Subcutaneous abdominal adipose tissue (tissue), 5 donors: Measurements from ENCODE around the gene HACE1.

Experiments
- H3K27ac ChIP-seq: one replicate; pipeline ENCODE4 v1.7.0; 2013; ENCODE audit warnings: low read depth, mild to moderate bottlenecking, inconsistent platforms, low read length, moderate library complexity
- H3K27me3 ChIP-seq, 5 donors: one replicate each; pipeline ENCODE4 v1.7.0; 2013; ENCODE audit warnings: low read length in 5 of 5, inconsistent platforms in 1 of 5; ENCODE audit not compliant: control insufficient read depth in 5 of 5, insufficient read depth in 4 of 5
- H3K36me3 ChIP-seq, 5 donors: one replicate each; pipeline ENCODE4 v1.7.0; 2013; ENCODE audit warnings: low read length in 5 of 5; ENCODE audit not compliant: control insufficient read depth in 5 of 5, insufficient read depth in 5 of 5
- H3K4me1 ChIP-seq, 5 donors: one replicate each; pipeline ENCODE4 v1.7.0; 2013; ENCODE audit warnings: low read length in 5 of 5, mild to moderate bottlenecking in 3 of 5, moderate library complexity in 1 of 5; ENCODE audit not compliant: control insufficient read depth in 5 of 5, insufficient read depth in 5 of 5
- H3K4me3 ChIP-seq, 5 donors: one replicate each; pipeline ENCODE4 v1.7.0; 2013; ENCODE audit warnings: low read length in 5 of 5, low read depth in 1 of 5
- H3K9ac ChIP-seq, 5 donors: one replicate each; pipeline ENCODE4 v1.7.0; 2013; ENCODE audit warnings: low read length in 5 of 5, mild to moderate bottlenecking in 4 of 5, moderate library complexity in 3 of 5
- H3K9me3 ChIP-seq, 5 donors: one replicate each; pipeline ENCODE4 v1.7.0; 2013; ENCODE audit warnings: low read length in 5 of 5; ENCODE audit not compliant: control insufficient read depth in 5 of 5
- donor health status: healthy.
- donor health status: healthy.
- donor health status: healthy.
- donor health status: healthy.
- donor health status: healthy.

HACE1 gene

GRCh38 chr6:104795363-104795762 lies 64.4 kb downstream of the HACE1 start:
- Histone ChIP-seq H3K36me3 (peaks cover 3 to 17% (median 5%) of the 10 kb centered on the region in 5 donors), H3K9me3 (no peaks in the 10 kb centered on the region), H3K9ac (no peak overlapping the region), H3K27ac (no peak overlapping the region), H3K4me3 (no peak overlapping the region), H3K4me1 (peaks cover 0 to 4% (median 0%) of the 10 kb centered on the region in 5 donors), H3K27me3 (no peaks in the 10 kb centered on the region)

- Histone ChIP-seq H3K4me1 (peaks cover 0 to 2% (median 0%) of the 10 kb centered on the region in 5 donors), H3K27me3 (no peaks in the 10 kb centered on the region), H3K9me3 (no peaks in the 10 kb centered on the region), H3K4me3 (no peak overlapping the region), H3K36me3 (peaks cover 3 to 10% (median 6%) of the 10 kb centered on the region in 5 donors), H3K9ac (peak overlapping the region in 1 of 5 donors; percentile 21), H3K27ac (no peak overlapping the region)
These were observed 69.9 kb downstream of the HACE1 start for GRCh38 chr6:104789770-104790190.

- H3K36me3 ChIP-seq = peaks cover 3 to 7% (median 6%) of the 10 kb centered on the region in 5 donors
- H3K4me1 ChIP-seq = peaks cover 0 to 10% (median 5%) of the 10 kb centered on the region in 5 donors
- no peak overlapping the region for H3K9ac ChIP-seq
These were observed 71.3 kb downstream of the HACE1 start for GRCh38 chr6:104788400-104788799.

GRCh38 chr6:104787305-104787704 lies 72.4 kb downstream of the HACE1 start:
- no peaks in the 10 kb centered on the region for H3K9me3 ChIP-seq

More at GRCh38 chr6:104788400-104788799, 71.3 kb downstream of the HACE1 start:
- Histone ChIP-seq H3K4me3 (no peak overlapping the region), H3K27ac (no peak overlapping the region), H3K27me3 (no peaks in the 10 kb centered on the region), H3K9me3 (no peaks in the 10 kb centered on the region)

GRCh38 chr6:104784884-104785283 lies 74.8 kb downstream of the HACE1 start:
- no peaks in the 10 kb centered on the region for H3K27me3 ChIP-seq
- H3K4me3 ChIP-seq = no peak overlapping the region
- H3K9ac ChIP-seq = no peak overlapping the region
- no peaks in the 10 kb centered on the region for H3K9me3 ChIP-seq
- H3K36me3 ChIP-seq = peaks cover 0 to 6% (median 0%) of the 10 kb centered on the region in 5 donors
- peaks cover 0 to 18% (median 7%) of the 10 kb centered on the region in 5 donors for H3K4me1 ChIP-seq
- no peak overlapping the region for H3K27ac ChIP-seq

More at GRCh38 chr6:104787305-104787704, 72.4 kb downstream of the HACE1 start:
- no peaks in the 10 kb centered on the region for H3K27me3 ChIP-seq
- no peak overlapping the region for H3K27ac ChIP-seq
- peaks cover 2 to 7% (median 3%) of the 10 kb centered on the region in 5 donors for H3K36me3 ChIP-seq
- no peak overlapping the region for H3K9ac ChIP-seq
- no peak overlapping the region for H3K4me3 ChIP-seq
- H3K4me1 ChIP-seq = peaks cover 0 to 18% (median 7%) of the 10 kb centered on the region in 5 donors

- Histone ChIP-seq H3K9me3 (no peaks in the 10 kb centered on the region), H3K4me3 (no peak overlapping the region), H3K27me3 (no peaks in the 10 kb centered on the region), H3K9ac (no peak overlapping the region), H3K27ac (no peak overlapping the region), H3K4me1 (no peaks in the 10 kb centered on the region), H3K36me3 (peaks cover 2 to 9% (median 4%) of the 10 kb centered on the region in 5 donors)
These were observed 88.4 kb downstream of the HACE1 start for GRCh38 chr6:104771258-104771832.

GRCh38 chr6:104768906-104769305 lies 90.8 kb downstream of the HACE1 start:
- no peak overlapping the region for H3K4me3 ChIP-seq
- peaks cover 0 to 5% (median 0%) of the 10 kb centered on the region in 5 donors for H3K9me3 ChIP-seq
- H3K9ac ChIP-seq = no peak overlapping the region
- H3K36me3 ChIP-seq = peaks cover 0 to 17% (median 11%) of the 10 kb centered on the region in 5 donors
- H3K27me3 ChIP-seq = no peaks in the 10 kb centered on the region
- H3K27ac ChIP-seq = no peak overlapping the region
- H3K4me1 ChIP-seq = no peaks in the 10 kb centered on the region

GRCh38 chr6:104766595-104766994 lies 93.1 kb downstream of the HACE1 start:
- peaks cover 0 to 17% (median 11%) of the 10 kb centered on the region in 5 donors for H3K36me3 ChIP-seq
- H3K27me3 ChIP-seq = no peaks in the 10 kb centered on the region
- no peak overlapping the region for H3K27ac ChIP-seq
- H3K4me3 ChIP-seq = no peak overlapping the region
- peaks cover 0 to 5% (median 0%) of the 10 kb centered on the region in 5 donors for H3K9me3 ChIP-seq
- H3K9ac ChIP-seq = no peak overlapping the region
- H3K4me1 ChIP-seq = no peaks in the 10 kb centered on the region

GRCh38 chr6:104754788-104755409 lies 104.8 kb downstream of the HACE1 start:
- Histone ChIP-seq H3K4me3 (peak overlapping the region in 1 of 5 donors; percentile 37), H3K9me3 (peaks cover 3 to 29% (median 19%) of the 10 kb centered on the region in 5 donors), H3K36me3 (peaks cover 6 to 24% (median 12%) of the 10 kb centered on the region in 5 donors), H3K9ac (no peak overlapping the region), H3K27ac (no peak overlapping the region), H3K27me3 (no peaks in the 10 kb centered on the region), H3K4me1 (no peaks in the 10 kb centered on the region)

- H3K9ac ChIP-seq = no peak overlapping the region
- peaks cover 3 to 29% (median 19%) of the 10 kb centered on the region in 5 donors for H3K9me3 ChIP-seq
These were observed 106.5 kb downstream of the HACE1 start for GRCh38 chr6:104753251-104753650.

More at GRCh38 chr6:104753251-104753650, 106.5 kb downstream of the HACE1 start:
- H3K27me3 ChIP-seq = no peaks in the 10 kb centered on the region
- H3K4me3 ChIP-seq = no peak overlapping the region
- H3K36me3 ChIP-seq = peaks cover 6 to 24% (median 12%) of the 10 kb centered on the region in 5 donors
- no peaks in the 10 kb centered on the region for H3K4me1 ChIP-seq
- no peak overlapping the region for H3K27ac ChIP-seq
